Activated naive CD4-positive, alpha-beta T cell treated with anti-CD3 and anti-CD28 coated beads for 36 hours (primary cell): ENCODE measurements around the gene KLHL7. TPM values are rescaled to one million over a fixed set of nuclear protein-coding genes. Genes with fewer than 3 reads are reported as not detected.
"Not testable (repeated sequence)": the region's sequence is repeated elsewhere in the genome, so short reads cannot be mapped to it uniquely, and the experiment has no call there.

Source experiments
- CTCF ChIA-PET: fragments of 350-600 bp; sonication (Branson Sonifier 250); formaldehyde crosslinking; loops from one replicate; lab custom pipeline; 2021; ENCODE audit warnings: antibody characterized with exemption; lab: Charles Lee
- DNase-seq: peaks from one replicate; pipeline ENCODE4 v3.0.0-alpha.2; 2020
- H3K27ac Mint-ChIP-seq: one replicate; pipeline ENCODE4 v1.8.0; 2021; ENCODE audit warnings: mild to moderate bottlenecking, mixed read lengths
- H3K27me3 Mint-ChIP-seq: one replicate; pipeline ENCODE4 v1.8.0; 2021; ENCODE audit warnings: low read depth, mixed read lengths
- H3K36me3 Mint-ChIP-seq: one replicate; pipeline ENCODE4 v1.8.0; 2021; ENCODE audit warnings: low read depth, mixed read lengths
- H3K4me1 Mint-ChIP-seq: one replicate; pipeline ENCODE4 v1.8.0; 2021; ENCODE audit warnings: low read depth, mixed read lengths
- H3K4me3 Mint-ChIP-seq: one replicate; pipeline ENCODE4 v1.8.0; 2021; ENCODE audit warnings: mild to moderate bottlenecking, moderate library complexity, mixed read lengths
- H3K9me3 Mint-ChIP-seq: one replicate; pipeline ENCODE4 v1.8.0; 2021; ENCODE audit warnings: mixed read lengths
- intact Hi-C: fragments of 100-400 bp; cut with micrococcal nuclease; formaldehyde crosslinking; loops from one replicate; pipeline ENCODE4 v1.15.1; 2023
- total RNA-seq, 2 experiments: library from RNA; stranded (reverse); gene quantifications; one replicate each; pipeline ENCODE4 v1.2.3, GENCODE V29; 2021

The KLHL7 gene
- total RNA-seq, 2 experiments from 2014 or later = 24.0 to 26.4 TPM

- peaks cover 7% of the 10 kb centered on the region for H3K4me1 Mint-ChIP-seq
- H3K36me3 Mint-ChIP-seq = peaks cover 3% of the 10 kb centered on the region
- no peaks in the 10 kb centered on the region for H3K9me3 Mint-ChIP-seq
- DNase-seq = no peak
- H3K27ac Mint-ChIP-seq = no peak overlapping the region
- no peaks in the 10 kb centered on the region for H3K27me3 Mint-ChIP-seq
- CTCF ChIA-PET = interaction anchor here (0.7 kb wide), 1 partner anchor 22 kb away, joined by 3 read pairs; no protein-coding TSS in a partner anchor
- no peak overlapping the region for H3K4me3 Mint-ChIP-seq
- intact Hi-C loops = no loop called here
Measured at GRCh38 chr7:23114896-23115295, 9.3 kb downstream of the KLHL7 start.

DNA sequence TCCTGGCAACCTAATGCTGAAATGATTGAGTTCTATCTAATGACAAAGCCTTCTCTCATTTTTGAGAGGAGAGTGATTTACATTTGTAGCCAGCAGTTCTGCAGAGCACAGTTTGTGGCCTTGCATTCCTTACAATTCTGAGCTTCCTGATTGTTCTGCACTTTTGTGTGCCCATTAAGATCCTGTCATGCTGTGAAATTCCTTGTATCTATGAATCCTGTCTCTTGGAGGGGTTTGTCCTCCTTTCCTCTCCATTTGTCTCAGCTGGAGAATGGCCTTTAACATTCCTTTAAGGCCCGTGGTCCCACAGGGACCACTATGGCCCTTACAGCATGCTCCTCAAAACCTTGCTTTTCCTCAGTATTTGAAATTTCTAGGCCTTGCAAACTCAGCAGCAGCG, 10.4 kb downstream of the KLHL7 start:
- H3K36me3 Mint-ChIP-seq = peaks cover 5% of the 10 kb centered on the region
- CTCF ChIA-PET = interaction anchor here (0.6 kb wide), 1 partner anchor 8 kb away, joined by 4 read pairs; no protein-coding TSS in a partner anchor
- peaks cover 6% of the 10 kb centered on the region for H3K4me1 Mint-ChIP-seq
- no peak for DNase-seq
- no peaks in the 10 kb centered on the region for H3K9me3 Mint-ChIP-seq
- no peak overlapping the region for H3K27ac Mint-ChIP-seq
- no peaks in the 10 kb centered on the region for H3K27me3 Mint-ChIP-seq
- H3K4me3 Mint-ChIP-seq = no peak overlapping the region
- intact Hi-C loops = no loop called here

- CTCF ChIA-PET = no interaction called here
- no peaks in the 10 kb centered on the region for H3K27me3 Mint-ChIP-seq
- no peaks in the 10 kb centered on the region for H3K9me3 Mint-ChIP-seq
- peaks cover 6% of the 10 kb centered on the region for H3K36me3 Mint-ChIP-seq
- DNase-seq = no peak
- no peak overlapping the region for H3K27ac Mint-ChIP-seq
- H3K4me3 Mint-ChIP-seq = no peak overlapping the region
- intact Hi-C loops = no loop called here
- peaks cover 6% of the 10 kb centered on the region for H3K4me1 Mint-ChIP-seq
Measured at GRCh38 chr7:23117841-23118240, 12.3 kb downstream of the KLHL7 start.

- Mint-ChIP-seq H3K4me3 (no peak overlapping the region), H3K27ac (no peak overlapping the region), H3K27me3 (no peaks in the 10 kb centered on the region), H3K4me1 (peaks cover 6% of the 10 kb centered on the region), H3K36me3 (peaks cover 6% of the 10 kb centered on the region), H3K9me3 (no peaks in the 10 kb centered on the region)
- intact Hi-C loops = no loop called here
- CTCF ChIA-PET = no interaction called here
- peak; percentile 11 for DNase-seq
Measured at GRCh38 chr7:23120106-23120505, 14.5 kb downstream of the KLHL7 start.

- H3K27me3 Mint-ChIP-seq = no peaks in the 10 kb centered on the region
Measured at GRCh38 chr7:23121165-23121564, 15.6 kb downstream of the KLHL7 start.

DNA sequence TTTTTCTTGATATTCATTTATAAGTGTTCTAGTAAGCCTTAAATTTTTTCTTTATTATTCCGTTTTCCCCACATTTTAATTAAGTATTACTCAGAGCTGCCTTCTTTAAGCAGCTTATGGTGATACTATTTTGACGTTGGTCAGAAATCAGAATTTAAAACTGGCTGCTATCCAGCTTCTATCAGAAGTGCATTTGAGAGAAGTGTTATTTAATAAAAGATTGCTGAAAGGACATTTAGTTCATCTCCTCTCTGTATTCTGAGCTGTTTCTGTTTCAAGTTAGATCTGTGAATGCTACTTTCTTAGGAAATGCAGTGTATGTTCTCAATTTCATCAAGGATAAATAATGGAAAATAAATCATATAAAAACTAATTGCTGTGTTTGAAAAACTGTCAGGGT, 17.4 kb downstream of the KLHL7 start:
- no peak for DNase-seq
- Mint-ChIP-seq H3K9me3 (no peaks in the 10 kb centered on the region), H3K4me1 (peaks cover 2% of the 10 kb centered on the region), H3K36me3 (peaks cover 11% of the 10 kb centered on the region), H3K27me3 (no peaks in the 10 kb centered on the region), H3K4me3 (no peak overlapping the region), H3K27ac (no peak overlapping the region)
- CTCF ChIA-PET = interaction anchor here (1.0 kb wide), 1 partner anchor 38 kb away, joined by 3 read pairs; no protein-coding TSS in a partner anchor
- intact Hi-C loops = no loop called here

More at GRCh38 chr7:23121165-23121564, 15.6 kb downstream of the KLHL7 start:
- intact Hi-C loops = no loop called here
- CTCF ChIA-PET = no interaction called here
- Mint-ChIP-seq H3K36me3 (peaks cover 6% of the 10 kb centered on the region), H3K9me3 (no peaks in the 10 kb centered on the region), H3K4me1 (peaks cover 6% of the 10 kb centered on the region), H3K4me3 (no peak overlapping the region), H3K27ac (no peak overlapping the region)
- DNase-seq = no peak

GRCh38 chr7:23123465-23123864, 17.9 kb downstream of the KLHL7 start:
- Mint-ChIP-seq H3K9me3 (no peaks in the 10 kb centered on the region), H3K4me1 (peaks cover 2% of the 10 kb centered on the region), H3K4me3 (no peak overlapping the region), H3K36me3 (peaks cover 12% of the 10 kb centered on the region), H3K27me3 (no peaks in the 10 kb centered on the region), H3K27ac (no peak overlapping the region)
- intact Hi-C loops = no loop called here
- no peak for DNase-seq
- CTCF ChIA-PET = interaction anchor here (1.0 kb wide), 1 partner anchor 39 kb away, joined by 3 read pairs; no protein-coding TSS in a partner anchor

GRCh38 chr7:23129036-23129435, 23.5 kb downstream of the KLHL7 start:
- peaks cover 3% of the 10 kb centered on the region for H3K9me3 Mint-ChIP-seq
- no peak overlapping the region for H3K4me3 Mint-ChIP-seq
- DNase-seq = no peak
- H3K4me1 Mint-ChIP-seq = no peaks in the 10 kb centered on the region
- intact Hi-C loops = no loop called here
- CTCF ChIA-PET = interaction anchor here (0.6 kb wide), 1 partner anchor 109 kb away, joined by 3 read pairs; no protein-coding TSS in a partner anchor
- H3K36me3 Mint-ChIP-seq = peaks cover 14% of the 10 kb centered on the region
- H3K27me3 Mint-ChIP-seq = no peaks in the 10 kb centered on the region
- no peak overlapping the region for H3K27ac Mint-ChIP-seq

GRCh38 chr7:23131799-23132198, 26.2 kb downstream of the KLHL7 start:
- H3K4me1 Mint-ChIP-seq, H3K9me3 Mint-ChIP-seq, DNase-seq, H3K4me3 Mint-ChIP-seq, H3K27me3 Mint-ChIP-seq, H3K27ac Mint-ChIP-seq, CTCF ChIA-PET, intact Hi-C loops: not testable (repeated sequence)
- H3K36me3 Mint-ChIP-seq = peaks cover 14% of the 10 kb centered on the region

DNA sequence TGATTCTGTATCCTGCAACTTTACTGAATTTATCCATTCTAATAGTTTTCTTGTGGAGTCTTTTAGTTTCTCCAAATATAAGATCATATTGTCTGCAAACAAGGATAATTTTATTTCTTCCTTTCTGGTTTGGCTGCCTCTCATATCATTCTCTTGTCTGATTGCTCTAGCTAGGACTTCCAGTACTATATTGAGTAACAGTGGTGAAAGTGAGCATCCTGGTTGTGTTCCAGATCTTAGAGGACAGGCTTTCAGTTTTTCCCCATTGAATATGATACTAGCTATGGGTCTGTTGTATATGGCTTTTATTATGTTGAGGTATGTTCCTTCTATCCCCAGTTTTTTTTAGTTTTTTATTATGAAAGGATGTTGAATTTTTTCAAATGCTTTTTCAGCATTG, 28.2 kb downstream of the KLHL7 start:
- H3K27me3 Mint-ChIP-seq = no peaks in the 10 kb centered on the region
- peaks cover 7% of the 10 kb centered on the region for H3K36me3 Mint-ChIP-seq
- peaks cover 3% of the 10 kb centered on the region for H3K9me3 Mint-ChIP-seq
- intact Hi-C loops = no loop called here
- H3K4me3 Mint-ChIP-seq = no peak overlapping the region
- CTCF ChIA-PET = interaction anchor here (0.7 kb wide), 1 partner anchor 139 kb away, joined by 3 read pairs; no protein-coding TSS in a partner anchor
- DNase-seq = no peak
- H3K27ac Mint-ChIP-seq = no peak overlapping the region
- H3K4me1 Mint-ChIP-seq = no peaks in the 10 kb centered on the region

DNA sequence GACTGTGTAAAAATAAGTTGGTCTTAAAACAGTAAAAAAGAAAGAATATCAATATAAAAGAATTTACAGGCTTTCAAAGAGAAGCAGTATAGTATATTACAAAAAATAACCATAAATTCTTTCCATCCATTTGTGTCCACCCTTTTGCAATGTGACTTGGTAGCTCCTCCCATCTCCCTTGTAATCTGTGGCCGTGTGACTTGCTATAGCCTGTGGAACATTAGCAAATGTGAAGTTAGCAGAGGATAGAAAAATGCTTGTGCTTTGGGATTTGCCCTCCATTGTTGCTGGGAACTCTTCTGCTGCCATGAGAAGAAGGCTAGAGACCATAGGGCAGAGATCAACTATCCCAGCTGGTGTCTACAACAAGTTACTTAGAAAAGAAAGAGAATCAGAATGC, 30.2 kb downstream of the KLHL7 start:
- Mint-ChIP-seq H3K9me3 (peaks cover 3% of the 10 kb centered on the region), H3K27me3 (no peaks in the 10 kb centered on the region), H3K4me3 (no peak overlapping the region), H3K36me3 (peaks cover 7% of the 10 kb centered on the region), H3K27ac (no peak overlapping the region), H3K4me1 (no peaks in the 10 kb centered on the region)
- intact Hi-C loops = no loop called here
- DNase-seq = no peak
- CTCF ChIA-PET = interaction anchor here (0.8 kb wide), 1 partner anchor 38 kb away, joined by 3 read pairs; no protein-coding TSS in a partner anchor

GRCh38 chr7:23136216-23136615, 30.6 kb downstream of the KLHL7 start:
- Mint-ChIP-seq H3K27ac (no peak overlapping the region), H3K27me3 (no peaks in the 10 kb centered on the region), H3K4me3 (no peak overlapping the region), H3K36me3 (peaks cover 8% of the 10 kb centered on the region), H3K9me3 (peaks cover 3% of the 10 kb centered on the region), H3K4me1 (no peaks in the 10 kb centered on the region)
- CTCF ChIA-PET = interaction anchor here (0.8 kb wide), 1 partner anchor 38 kb away, joined by 3 read pairs; no protein-coding TSS in a partner anchor
- intact Hi-C loops = no loop called here
- no peak for DNase-seq

- no peaks in the 10 kb centered on the region for H3K9me3 Mint-ChIP-seq
- H3K4me3 Mint-ChIP-seq = no peak overlapping the region
- intact Hi-C loops = no loop called here
- H3K4me1 Mint-ChIP-seq = no peaks in the 10 kb centered on the region
- H3K27ac Mint-ChIP-seq = no peak overlapping the region
- CTCF ChIA-PET = interaction anchor here (0.6 kb wide), 1 partner anchor 312 kb away, joined by 3 read pairs; the partner anchor contains the start of gene IGF2BP3
- no peaks in the 10 kb centered on the region for H3K27me3 Mint-ChIP-seq
- peaks cover 4% of the 10 kb centered on the region for H3K36me3 Mint-ChIP-seq
- DNase-seq = no peak
Measured at GRCh38 chr7:23157679-23158078, 52.1 kb downstream of the KLHL7 start.
